K562 (cell line): ENCODE data around the gene VPS13D. TPM values are rescaled to one million over a fixed set of nuclear protein-coding genes. Genes with fewer than 3 reads are reported as not detected.
A peak's percentile ranks its signal among the peaks of the same experiment; 100 is the strongest.

Experiments
- EHMT2 ChIP-seq: fragments of 450-650 bp; IDR thresholded peaks from 2 replicates; pipeline ENCODE4 v1.6.1; 2018; ENCODE audit warnings: antibody characterized with exemption
- ELF1 ChIP-seq: fragments of 200-800 bp; sonication (Bioruptor generic); IDR thresholded peaks from 2 replicates; pipeline ENCODE4 v1.6.1; 2016; ENCODE audit warnings: missing genetic modification characterization, missing compliant biosample characterization
- MCM3 ChIP-seq: fragments of 450-650 bp; IDR thresholded peaks from 2 replicates; pipeline ENCODE4 v1.6.1; 2016
- PHF8 ChIP-seq: fragments of 200-600 bp; sonication (generic); IDR thresholded peaks from 2 replicates; pipeline ENCODE4 v1.6.1; 2012; ENCODE audit warnings: mixed run types, mild to moderate bottlenecking, inconsistent platforms, low read length, moderate library complexity, borderline replicate concordance
- SETDB1 ChIP-seq: IDR thresholded peaks from one replicate; pipeline ENCODE4 v1.6.1; 2012; ENCODE audit warnings: low read length, control low read depth, inconsistent platforms
- SMARCE1 ChIP-seq: fragments of 450-650 bp; IDR thresholded peaks from 2 replicates; pipeline ENCODE4 v1.7.1; 2016; ENCODE audit warnings: mild to moderate bottlenecking
- ZFP36 ChIP-seq: fragments of 150-350 bp; IDR thresholded peaks from 2 replicates; pipeline ENCODE4 v1.6.1; 2018; ENCODE audit warnings: low read length, low read depth; ENCODE audit not compliant: partially characterized antibody
- polyA plus RNA-seq, 8 experiments: library from polyadenylated mRNA; depleted of rRNA in 4 of 8; stranded (reverse) in 5 of 8; unstranded in 3 of 8; fragments of >200 nt; fragmentation: Nextera tagmentation in 2 of 8; fragmentation: Illumina TruSeq in 1 of 8; extraction: Ambion mirVana in 2 of 8; extraction: Trizol in 1 of 8; gene quantifications; 2 replicates each; pipeline versions ENCODE4 v1.2.1 to v1.2.3, GENCODE V29; 2011 to 2014; ENCODE audit warnings: inconsistent platforms in 1 of 8, missing spikeins in 1 of 8
- total RNA-seq, 7 experiments: library from RNA; depleted of rRNA in 6 of 7; stranded (reverse); fragments of >200 nt in 6 of 7; fragmentation: Illumina TruSeq in 2 of 7; extraction: Trizol in 2 of 7; gene quantifications; 2 replicates each; pipeline versions ENCODE4 v1.2.1 to v1.2.3, GENCODE V29; 2011 to 2021; ENCODE audit warnings: low replicate concordance in 1 of 7
- TF ChIP-seq, protein P1 (sequence below): IDR thresholded peaks from 2 replicates; pipeline ENCODE4 v1.6.1; 2011; ENCODE audit not compliant: insufficient read length; ENCODE audit errors: extremely low read depth
- TF ChIP-seq, protein P2 (sequence below): IDR thresholded peaks from 2 replicates; pipeline ENCODE4 v1.6.1; 2011; ENCODE audit warnings: borderline replicate concordance, low read depth, mild to moderate bottlenecking, moderate library complexity, low read length; ENCODE audit not compliant: insufficient read depth, poor library complexity, severe bottlenecking
- TF ChIP-seq, protein P3 (sequence below): sonication (generic); IDR thresholded peaks from 2 replicates; pipeline ENCODE4 v1.6.1; 2016
- TF ChIP-seq, protein P4 (sequence below): sonication (generic); formaldehyde crosslinking; IDR thresholded peaks from 2 replicates; pipeline ENCODE4 v1.5.0; 2020; ENCODE audit warnings: missing genetic modification reagents
- TF ChIP-seq, protein P5 (sequence below), 2 experiments: fragments of 450-650 bp; conservative IDR thresholded peaks; 2 replicates each; pipeline ENCODE4 v1.6.1; 2017; ENCODE audit warnings: mild to moderate bottlenecking in 2 of 2, moderate library complexity in 2 of 2
- TF ChIP-seq, protein P6 (sequence below): fragments of 450-650 bp; IDR thresholded peaks from 2 replicates; pipeline ENCODE4 v1.6.1; 2018; ENCODE audit warnings: mild to moderate bottlenecking, low read depth; ENCODE audit not compliant: partially characterized antibody

Gene VPS13D
- total and polyA plus RNA-seq, 9 of the 15 experiments (the other 6 are each of a cell fraction or from before 2014, with no cell fraction given) = 6.1 to 51.5 (median 38.5) TPM

DNA sequence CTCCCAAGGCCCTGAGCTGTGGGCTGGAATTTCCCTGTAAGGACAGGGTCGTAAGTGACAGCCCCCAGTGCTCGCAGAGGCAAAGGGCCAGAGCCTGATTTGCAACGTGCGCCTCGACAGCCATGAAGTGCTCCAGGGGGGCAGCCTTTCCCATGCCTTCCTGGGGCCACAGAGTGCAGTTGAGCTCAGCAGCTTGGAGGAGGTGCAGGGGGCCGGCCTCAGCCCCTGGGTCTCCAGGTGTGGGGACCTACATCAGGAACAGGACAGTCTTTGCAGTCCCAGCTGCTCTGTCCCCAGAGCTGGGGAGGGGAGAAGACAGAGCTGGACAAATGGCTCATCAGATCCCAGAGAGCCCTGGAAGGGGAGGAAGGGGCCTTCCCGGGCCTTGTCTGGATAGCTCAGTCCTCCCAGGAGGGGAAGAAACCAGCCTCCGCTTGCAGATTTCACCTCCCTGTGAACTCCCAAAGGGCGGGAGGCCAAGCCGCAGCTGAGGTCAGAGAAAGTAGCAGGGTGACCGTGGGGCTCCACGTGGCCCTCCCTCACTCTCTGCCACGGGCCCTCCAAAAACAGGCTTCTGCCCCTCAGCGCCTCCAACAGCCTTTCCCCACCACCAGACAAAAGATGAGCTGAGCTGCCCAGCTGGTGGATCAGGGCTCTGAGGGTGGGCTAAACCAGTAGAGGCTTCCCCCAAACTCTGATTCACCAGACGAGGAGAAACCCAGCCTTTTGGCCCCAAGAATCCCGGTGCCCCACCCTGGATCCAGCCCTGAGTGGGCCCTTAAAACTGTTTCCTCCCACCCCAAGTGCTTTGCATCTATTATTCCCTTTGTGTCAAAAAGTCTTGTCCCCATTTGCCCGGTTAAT, 311.7 kb downstream of the VPS13D start (continued):
- TF ChIP-seq EHMT2 (no peak), PHF8 (peak; percentile 22; the same call in 1 of the 2 replicates), MCM3 (no peak), ZFP36 (no peak), SETDB1 (no peak), ELF1 (no peak), SMARCE1 (peak; percentile 53; the same call in 1 of the 2 replicates)
- TF ChIP-seq, protein P1, sequence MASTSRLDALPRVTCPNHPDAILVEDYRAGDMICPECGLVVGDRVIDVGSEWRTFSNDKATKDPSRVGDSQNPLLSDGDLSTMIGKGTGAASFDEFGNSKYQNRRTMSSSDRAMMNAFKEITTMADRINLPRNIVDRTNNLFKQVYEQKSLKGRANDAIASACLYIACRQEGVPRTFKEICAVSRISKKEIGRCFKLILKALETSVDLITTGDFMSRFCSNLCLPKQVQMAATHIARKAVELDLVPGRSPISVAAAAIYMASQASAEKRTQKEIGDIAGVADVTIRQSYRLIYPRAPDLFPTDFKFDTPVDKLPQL = no peak
- TF ChIP-seq, protein P2, sequence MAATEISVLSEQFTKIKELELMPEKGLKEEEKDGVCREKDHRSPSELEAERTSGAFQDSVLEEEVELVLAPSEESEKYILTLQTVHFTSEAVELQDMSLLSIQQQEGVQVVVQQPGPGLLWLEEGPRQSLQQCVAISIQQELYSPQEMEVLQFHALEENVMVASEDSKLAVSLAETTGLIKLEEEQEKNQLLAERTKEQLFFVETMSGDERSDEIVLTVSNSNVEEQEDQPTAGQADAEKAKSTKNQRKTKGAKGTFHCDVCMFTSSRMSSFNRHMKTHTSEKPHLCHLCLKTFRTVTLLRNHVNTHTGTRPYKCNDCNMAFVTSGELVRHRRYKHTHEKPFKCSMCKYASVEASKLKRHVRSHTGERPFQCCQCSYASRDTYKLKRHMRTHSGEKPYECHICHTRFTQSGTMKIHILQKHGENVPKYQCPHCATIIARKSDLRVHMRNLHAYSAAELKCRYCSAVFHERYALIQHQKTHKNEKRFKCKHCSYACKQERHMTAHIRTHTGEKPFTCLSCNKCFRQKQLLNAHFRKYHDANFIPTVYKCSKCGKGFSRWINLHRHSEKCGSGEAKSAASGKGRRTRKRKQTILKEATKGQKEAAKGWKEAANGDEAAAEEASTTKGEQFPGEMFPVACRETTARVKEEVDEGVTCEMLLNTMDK = no peak
- TF ChIP-seq, protein P3, sequence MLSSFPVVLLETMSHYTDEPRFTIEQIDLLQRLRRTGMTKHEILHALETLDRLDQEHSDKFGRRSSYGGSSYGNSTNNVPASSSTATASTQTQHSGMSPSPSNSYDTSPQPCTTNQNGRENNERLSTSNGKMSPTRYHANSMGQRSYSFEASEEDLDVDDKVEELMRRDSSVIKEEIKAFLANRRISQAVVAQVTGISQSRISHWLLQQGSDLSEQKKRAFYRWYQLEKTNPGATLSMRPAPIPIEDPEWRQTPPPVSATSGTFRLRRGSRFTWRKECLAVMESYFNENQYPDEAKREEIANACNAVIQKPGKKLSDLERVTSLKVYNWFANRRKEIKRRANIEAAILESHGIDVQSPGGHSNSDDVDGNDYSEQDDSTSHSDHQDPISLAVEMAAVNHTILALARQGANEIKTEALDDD = peak; percentile 25; the same call in 1 of the 2 replicates
- TF ChIP-seq, protein P4, sequence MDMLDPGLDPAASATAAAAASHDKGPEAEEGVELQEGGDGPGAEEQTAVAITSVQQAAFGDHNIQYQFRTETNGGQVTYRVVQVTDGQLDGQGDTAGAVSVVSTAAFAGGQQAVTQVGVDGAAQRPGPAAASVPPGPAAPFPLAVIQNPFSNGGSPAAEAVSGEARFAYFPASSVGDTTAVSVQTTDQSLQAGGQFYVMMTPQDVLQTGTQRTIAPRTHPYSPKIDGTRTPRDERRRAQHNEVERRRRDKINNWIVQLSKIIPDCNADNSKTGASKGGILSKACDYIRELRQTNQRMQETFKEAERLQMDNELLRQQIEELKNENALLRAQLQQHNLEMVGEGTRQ = peak; percentile 44; the same call in 1 of the 2 replicates
- TF ChIP-seq, protein P5, sequence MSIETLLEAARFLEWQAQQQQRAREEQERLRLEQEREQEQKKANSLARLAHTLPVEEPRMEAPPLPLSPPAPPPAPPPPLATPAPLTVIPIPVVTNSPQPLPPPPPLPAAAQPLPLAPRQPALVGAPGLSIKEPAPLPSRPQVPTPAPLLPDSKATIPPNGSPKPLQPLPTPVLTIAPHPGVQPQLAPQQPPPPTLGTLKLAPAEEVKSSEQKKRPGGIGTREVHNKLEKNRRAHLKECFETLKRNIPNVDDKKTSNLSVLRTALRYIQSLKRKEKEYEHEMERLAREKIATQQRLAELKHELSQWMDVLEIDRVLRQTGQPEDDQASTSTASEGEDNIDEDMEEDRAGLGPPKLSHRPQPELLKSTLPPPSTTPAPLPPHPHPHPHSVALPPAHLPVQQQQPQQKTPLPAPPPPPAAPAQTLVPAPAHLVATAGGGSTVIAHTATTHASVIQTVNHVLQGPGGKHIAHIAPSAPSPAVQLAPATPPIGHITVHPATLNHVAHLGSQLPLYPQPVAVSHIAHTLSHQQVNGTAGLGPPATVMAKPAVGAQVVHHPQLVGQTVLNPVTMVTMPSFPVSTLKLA (conservative IDR thresholded peaks at IDR 0.05) = peak; percentile 45 to 74
- TF ChIP-seq, protein P6, sequence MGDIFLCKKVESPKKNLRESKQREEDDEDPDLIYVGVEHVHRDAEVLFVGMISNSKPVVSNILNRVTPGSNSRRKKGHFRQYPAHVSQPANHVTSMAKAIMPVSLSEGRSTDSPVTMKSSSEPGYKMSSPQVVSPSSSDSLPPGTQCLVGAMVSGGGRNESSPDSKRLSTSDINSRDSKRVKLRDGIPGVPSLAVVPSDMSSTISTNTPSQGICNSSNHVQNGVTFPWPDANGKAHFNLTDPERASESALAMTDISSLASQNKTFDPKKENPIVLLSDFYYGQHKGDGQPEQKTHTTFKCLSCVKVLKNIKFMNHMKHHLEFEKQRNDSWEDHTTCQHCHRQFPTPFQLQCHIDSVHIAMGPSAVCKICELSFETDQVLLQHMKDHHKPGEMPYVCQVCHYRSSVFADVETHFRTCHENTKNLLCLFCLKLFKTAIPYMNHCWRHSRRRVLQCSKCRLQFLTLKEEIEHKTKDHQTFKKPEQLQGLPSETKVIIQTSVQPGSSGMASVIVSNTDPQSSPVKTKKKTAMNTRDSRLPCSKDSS = no peak
